Activated CD8-positive, alpha-beta T cell treated with anti-CD3 and anti-CD28 coated beads for 36 hours (primary cell): ENCODE measurements around the gene PKP3. TPM values are rescaled to one million over a fixed set of nuclear protein-coding genes. Genes with fewer than 3 reads are reported as not detected.
"Not testable (repeated sequence)": the region's sequence is repeated elsewhere in the genome, so short reads cannot be mapped to it uniquely, and the experiment has no call there.

Source experiments
- ATAC-seq: fragments of 200-7000 bp; cut with Tn5 transposase; one replicate; pipeline ENCODE4 v1.10.0; 2021; ENCODE audit warnings: mild to moderate bottlenecking, moderate library complexity
- CTCF ChIA-PET: fragments of 350-600 bp; sonication (Branson Sonifier 250); formaldehyde crosslinking; loops from one replicate; lab custom pipeline; 2021; ENCODE audit warnings: antibody characterized with exemption; lab: Charles Lee
- POLR2A ChIA-PET: fragments of 350-600 bp; sonication (Branson Sonifier 250); formaldehyde crosslinking; loops from one replicate; lab custom pipeline; 2021; ENCODE audit warnings: antibody characterized with exemption; lab: Charles Lee
- DNase-seq: peaks from one replicate; pipeline ENCODE4 v3.0.0-alpha.2; 2020
- H3K27ac Mint-ChIP-seq: one replicate; pipeline ENCODE4 v1.8.0; 2021; ENCODE audit warnings: mild to moderate bottlenecking, mixed read lengths
- H3K27me3 Mint-ChIP-seq: one replicate; pipeline ENCODE4 v1.8.0; 2021; ENCODE audit warnings: mixed read lengths
- H3K36me3 Mint-ChIP-seq: one replicate; pipeline ENCODE4 v1.8.0; 2021; ENCODE audit warnings: low read depth, mixed read lengths
- H3K4me1 Mint-ChIP-seq: one replicate; pipeline ENCODE4 v1.8.0; 2021; ENCODE audit warnings: low read depth, mixed read lengths
- H3K4me3 Mint-ChIP-seq: one replicate; pipeline ENCODE4 v1.8.0; 2021; ENCODE audit warnings: mild to moderate bottlenecking, moderate library complexity, mixed read lengths
- H3K9me3 Mint-ChIP-seq: one replicate; pipeline ENCODE4 v1.8.0; 2021; ENCODE audit warnings: mixed read lengths
- intact Hi-C: fragments of 100-400 bp; cut with micrococcal nuclease; formaldehyde crosslinking; loops from one replicate; pipeline ENCODE4 v1.10.0; 2022
- total RNA-seq, 2 experiments: library from RNA; stranded (reverse); gene quantifications; one replicate each; pipeline ENCODE4 v1.2.3, GENCODE V29; 2021
- TF ChIP-seq, protein P1 (sequence below): fragments of 200-600 bp; IDR thresholded peaks from one replicate; pipeline ENCODE4 v1.8.0; 2022; ENCODE audit warnings: antibody characterized with exemption, mild to moderate bottlenecking

The PKP3 gene
- total RNA-seq, 2 experiments from 2014 or later: 0.18 TPM; not detected in 1

DNA sequence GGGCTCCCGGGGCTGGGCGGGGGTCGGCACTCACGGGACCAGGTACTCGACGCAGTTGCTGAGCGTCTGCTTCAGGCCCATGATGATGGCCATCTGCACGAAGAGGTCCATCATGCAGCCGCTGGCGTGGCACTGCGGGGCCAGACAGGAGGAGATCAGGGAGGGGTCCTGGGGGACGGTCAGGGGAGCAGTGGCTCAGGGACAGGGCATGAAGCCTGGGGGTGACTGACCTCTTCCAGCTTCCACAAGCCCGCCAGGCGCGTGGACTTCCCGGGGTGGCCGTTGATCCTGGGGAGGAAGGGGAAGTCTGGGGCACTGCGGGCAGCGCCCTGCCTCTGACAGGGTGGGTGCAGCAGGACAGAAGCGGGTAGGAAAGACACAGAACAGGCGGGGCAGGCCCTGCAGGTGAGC is 26.9 kb downstream of the PKP3 start:
- CTCF ChIA-PET: no interaction called here
- intact Hi-C loops: no loop called here

DNA sequence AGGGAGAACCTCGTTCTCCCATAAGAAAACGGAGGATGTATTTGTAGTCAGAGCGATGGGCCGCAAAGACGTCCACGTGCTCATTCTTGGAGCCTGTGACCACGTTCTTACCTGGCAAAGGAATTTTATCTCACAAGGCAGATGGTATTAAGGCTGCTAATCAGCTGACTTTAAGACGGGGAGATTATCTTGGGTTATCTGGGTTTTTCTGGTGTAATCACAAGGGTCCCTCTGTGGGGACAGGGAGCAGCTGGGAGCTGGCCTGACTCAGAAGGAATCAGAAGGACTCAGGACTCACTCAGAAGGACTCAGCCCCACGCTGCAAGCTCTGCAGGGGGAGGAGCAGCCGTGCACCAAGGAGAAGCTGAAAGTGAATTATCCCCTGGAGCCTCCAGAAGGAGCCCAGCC is 28.2 kb downstream of the PKP3 start:
- CTCF ChIA-PET: interaction anchor here (1.0 to 1.3 kb wide), 3 partner anchors 23 to 97 kb away, joined by 3 to 4 read pairs (median 3); no protein-coding TSS in a partner anchor
- ATAC-seq (no peak), DNase-seq (no peak)
- no peaks in the 10 kb centered on the region for H3K4me1 Mint-ChIP-seq
- intact Hi-C loops: no loop called here
- TF ChIP-seq, protein P1, sequence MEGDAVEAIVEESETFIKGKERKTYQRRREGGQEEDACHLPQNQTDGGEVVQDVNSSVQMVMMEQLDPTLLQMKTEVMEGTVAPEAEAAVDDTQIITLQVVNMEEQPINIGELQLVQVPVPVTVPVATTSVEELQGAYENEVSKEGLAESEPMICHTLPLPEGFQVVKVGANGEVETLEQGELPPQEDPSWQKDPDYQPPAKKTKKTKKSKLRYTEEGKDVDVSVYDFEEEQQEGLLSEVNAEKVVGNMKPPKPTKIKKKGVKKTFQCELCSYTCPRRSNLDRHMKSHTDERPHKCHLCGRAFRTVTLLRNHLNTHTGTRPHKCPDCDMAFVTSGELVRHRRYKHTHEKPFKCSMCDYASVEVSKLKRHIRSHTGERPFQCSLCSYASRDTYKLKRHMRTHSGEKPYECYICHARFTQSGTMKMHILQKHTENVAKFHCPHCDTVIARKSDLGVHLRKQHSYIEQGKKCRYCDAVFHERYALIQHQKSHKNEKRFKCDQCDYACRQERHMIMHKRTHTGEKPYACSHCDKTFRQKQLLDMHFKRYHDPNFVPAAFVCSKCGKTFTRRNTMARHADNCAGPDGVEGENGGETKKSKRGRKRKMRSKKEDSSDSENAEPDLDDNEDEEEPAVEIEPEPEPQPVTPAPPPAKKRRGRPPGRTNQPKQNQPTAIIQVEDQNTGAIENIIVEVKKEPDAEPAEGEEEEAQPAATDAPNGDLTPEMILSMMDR: no peak
- H3K27me3 Mint-ChIP-seq: no peaks in the 10 kb centered on the region
- peaks cover 1% of the 10 kb centered on the region for H3K9me3 Mint-ChIP-seq
- H3K4me3 Mint-ChIP-seq: no peak overlapping the region
- peaks cover 9% of the 10 kb centered on the region for H3K36me3 Mint-ChIP-seq
- no peak overlapping the region for H3K27ac Mint-ChIP-seq
- POLR2A ChIA-PET: no interaction called here

More for the DNA sequence above, 26.9 kb downstream of the PKP3 start:
- Mint-ChIP-seq H3K4me1 (peaks cover 4% of the 10 kb centered on the region), H3K9me3 (peaks cover 1% of the 10 kb centered on the region), H3K27ac (no peak overlapping the region), H3K27me3 (no peaks in the 10 kb centered on the region), H3K36me3 (peaks cover 9% of the 10 kb centered on the region), H3K4me3 (no peak overlapping the region)
- ATAC-seq (no peak), DNase-seq (no peak)
- POLR2A ChIA-PET: no interaction called here
- TF ChIP-seq, protein P1: no peak

DNA sequence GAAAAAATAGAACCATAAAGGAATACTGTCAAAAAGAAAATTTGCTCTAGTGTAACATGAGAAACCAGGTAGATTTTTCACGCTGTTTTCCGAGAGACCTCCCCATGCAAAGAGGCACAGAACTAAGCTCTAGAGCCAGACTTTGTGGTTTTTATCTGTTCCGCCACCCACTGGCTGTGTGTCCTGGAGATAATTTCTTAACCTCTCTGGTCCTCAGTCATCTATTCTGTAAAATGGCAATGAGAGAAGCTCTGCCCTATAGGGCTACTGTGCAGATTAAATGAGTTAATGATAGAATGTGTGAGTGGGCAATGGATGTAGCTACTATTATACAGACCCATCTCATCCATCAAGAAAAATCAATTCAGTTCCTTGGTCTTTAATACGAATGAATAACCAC is 30.2 kb downstream of the PKP3 start:
- Mint-ChIP-seq H3K9me3 (peaks cover 1% of the 10 kb centered on the region), H3K27me3 (no peaks in the 10 kb centered on the region), H3K4me3 (no peak overlapping the region), H3K4me1 (no peaks in the 10 kb centered on the region), H3K27ac (no peak overlapping the region), H3K36me3 (peaks cover 11% of the 10 kb centered on the region)
- DNase-seq (no peak), ATAC-seq (no peak)
- TF ChIP-seq, protein P1: no peak
- POLR2A ChIA-PET: no interaction called here
- CTCF ChIA-PET: no interaction called here
- intact Hi-C loops: no loop called here

GRCh38 chr11:424766-425165 is 30.8 kb downstream of the PKP3 start:
- intact Hi-C loops, H3K9me3 Mint-ChIP-seq, H3K4me1 Mint-ChIP-seq, H3K4me3 Mint-ChIP-seq, POLR2A ChIA-PET, ATAC-seq, CTCF ChIA-PET, H3K27me3 Mint-ChIP-seq, H3K27ac Mint-ChIP-seq, DNase-seq: not testable (repeated sequence)
- peaks cover 11% of the 10 kb centered on the region for H3K36me3 Mint-ChIP-seq

DNA sequence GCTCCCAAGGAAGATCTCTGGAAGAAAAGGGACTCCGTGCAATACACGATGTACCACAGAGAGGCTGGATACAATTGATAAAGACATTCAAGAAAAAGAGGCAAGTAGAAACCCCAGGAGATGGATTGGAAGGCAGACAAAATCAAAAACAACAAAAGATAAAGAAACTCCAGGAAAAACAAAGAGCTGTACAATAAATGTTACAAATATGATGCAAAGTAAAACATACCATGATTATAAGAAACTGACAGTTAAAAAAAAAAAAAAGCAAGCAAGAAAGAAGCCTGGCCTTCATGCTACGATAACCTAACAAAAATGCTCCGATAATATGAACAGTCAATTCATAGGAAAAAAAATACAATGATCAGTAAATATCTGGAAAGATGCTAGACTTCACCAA is 31.3 kb downstream of the PKP3 start:
- DNase-seq (no peak), ATAC-seq (no peak)
- intact Hi-C loops: no loop called here
- no peaks in the 10 kb centered on the region for H3K4me1 Mint-ChIP-seq
- no peaks in the 10 kb centered on the region for H3K27me3 Mint-ChIP-seq
- ChIA-PET POLR2A (interaction anchor here (1.9 kb wide), 1 partner anchor 16 kb away, joined by 10 read pairs; the partner anchor contains the start of gene ANO9), CTCF (no interaction called here)
- no peak overlapping the region for H3K4me3 Mint-ChIP-seq
- H3K27ac Mint-ChIP-seq: no peak overlapping the region
- peaks cover 1% of the 10 kb centered on the region for H3K9me3 Mint-ChIP-seq
- TF ChIP-seq, protein P1: no peak
- H3K36me3 Mint-ChIP-seq: peaks cover 11% of the 10 kb centered on the region
